Mesendoderm (in vitro differentiated cells): ENCODE measurements around the gene RFX4.

ENCODE experiments used
- DNase-seq: peaks from one replicate; pipeline ENCODE4 v3.0.0; 2013
- H2AK5ac ChIP-seq: 2 replicates; pipeline ENCODE4 v1.6.1; 2013; ENCODE audit warnings: low read length, inconsistent platforms
- H2BK120ac ChIP-seq: 2 replicates; pipeline ENCODE4 v1.6.1; 2013; ENCODE audit warnings: low read depth, mild to moderate bottlenecking, low read length, moderate library complexity, mixed read lengths
- H2BK15ac ChIP-seq: replicated peaks from 2 replicates; pipeline ENCODE4 v1.6.1; 2013; ENCODE audit warnings: low read depth, mild to moderate bottlenecking, moderate library complexity
- H2BK5ac ChIP-seq: 2 replicates; pipeline ENCODE4 v1.6.1; 2013; ENCODE audit warnings: low read length, inconsistent platforms
- H3K18ac ChIP-seq: 2 replicates; pipeline ENCODE4 v1.6.1; 2013; ENCODE audit warnings: mild to moderate bottlenecking, low read length, mixed read lengths
- H3K23ac ChIP-seq: one replicate; pipeline ENCODE4 v1.6.1; 2013; ENCODE audit warnings: low read length
- H3K27ac ChIP-seq: 2 replicates; pipeline ENCODE4 v1.5.1; 2013; ENCODE audit warnings: low read depth, mild to moderate bottlenecking, inconsistent platforms, low read length, moderate library complexity
- H3K27me3 ChIP-seq: 2 replicates; pipeline ENCODE4 v1.6.1; 2013; ENCODE audit warnings: low read length, control low read depth, mild to moderate bottlenecking, inconsistent platforms; ENCODE audit not compliant: insufficient read depth, poor library complexity
- H3K36me3 ChIP-seq: 2 replicates; pipeline ENCODE4 v1.6.1; 2013; ENCODE audit warnings: low read length, inconsistent platforms; ENCODE audit not compliant: control insufficient read depth, insufficient read depth
- H3K4ac ChIP-seq: one replicate; pipeline ENCODE4 v1.6.1; 2013; ENCODE audit warnings: low read depth, mild to moderate bottlenecking, low read length, moderate library complexity
- H3K4me1 ChIP-seq: 2 replicates; pipeline ENCODE4 v1.6.1; 2013; ENCODE audit warnings: low read depth, low read length, inconsistent platforms; ENCODE audit not compliant: control insufficient read depth
- H3K4me2 ChIP-seq: 2 replicates; pipeline ENCODE4 v1.6.1; 2013; ENCODE audit warnings: low read length
- H3K4me3 ChIP-seq: 2 replicates; pipeline ENCODE4 v1.5.1; 2013; ENCODE audit warnings: mild to moderate bottlenecking, low read length
- H3K56ac ChIP-seq: one replicate; pipeline ENCODE4 v1.6.1; 2013; ENCODE audit warnings: low read length
- H3K79me1 ChIP-seq: 2 replicates; pipeline ENCODE4 v1.6.1; 2013; ENCODE audit warnings: low read length, inconsistent platforms
- H3K79me2 ChIP-seq: 2 replicates; pipeline ENCODE4 v1.6.1; 2013; ENCODE audit warnings: mild to moderate bottlenecking, low read length; ENCODE audit not compliant: control insufficient read depth, insufficient read depth
- H3K9ac ChIP-seq: 2 replicates; pipeline ENCODE4 v1.6.1; 2013; ENCODE audit warnings: low read length, inconsistent platforms
- H4K5ac ChIP-seq: one replicate; pipeline ENCODE4 v1.6.1; 2013; ENCODE audit warnings: low read length
- H4K8ac ChIP-seq: one replicate; pipeline ENCODE4 v1.6.1; 2013; ENCODE audit warnings: low read depth, mild to moderate bottlenecking, control low read depth, low read length, moderate library complexity
- WGBS: extraction: QIAGEN DNeasy Blood & Tissue Kit; methylation state at CpG from one replicate; pipeline ENCODE4 v1.1.7; 2013; ENCODE audit warnings: low lambda C conversion rate, missing lambda C conversion rate; ENCODE audit not compliant: insufficient coverage; ENCODE audit errors: extremely low coverage; 5-methylcytosine and 5-hydroxymethylcytosine counted together

The RFX4 gene

DNA sequence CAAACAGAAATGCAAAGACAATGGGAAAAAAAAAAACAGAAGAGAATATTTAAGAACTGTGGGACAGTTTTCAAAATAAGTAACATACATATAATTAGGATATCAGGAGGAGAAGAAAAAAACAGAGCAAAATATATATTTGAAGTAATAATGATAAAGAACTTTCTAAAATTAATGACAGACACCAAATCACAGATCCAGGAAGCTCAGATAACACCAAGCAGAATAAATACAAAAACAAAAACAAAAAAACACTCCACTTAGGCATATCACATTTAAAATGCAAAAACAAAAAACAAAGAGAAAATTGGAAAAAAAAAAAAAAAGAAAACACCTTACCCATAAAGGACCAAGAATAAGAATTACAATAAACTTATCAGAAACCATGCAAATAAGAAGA, 9.6 kb upstream of the RFX4 start:
- Histone ChIP-seq H3K4me3 (no peak overlapping the region), H3K18ac (no peak overlapping the region), H3K4me2 (no peak overlapping the region), H3K9ac (no peak overlapping the region), H4K8ac (no peak overlapping the region), H3K36me3 (no peaks in the 10 kb centered on the region), H2AK5ac (no peak overlapping the region), H3K27ac (no peak overlapping the region), H3K4me1 (peaks cover 2% of the 10 kb centered on the region), H3K79me1 (no peaks in the 10 kb centered on the region), H2BK5ac (no peak overlapping the region), H3K56ac (no peak overlapping the region), H3K79me2 (no peaks in the 10 kb centered on the region), H3K4ac (no peak overlapping the region), H2BK15ac (no peak overlapping the region), H3K27me3 (peaks cover 12% of the 10 kb centered on the region), H4K5ac (no peak overlapping the region), H2BK120ac (no peak overlapping the region), H3K23ac (no peak overlapping the region)
- DNase-seq = no peak

DNA sequence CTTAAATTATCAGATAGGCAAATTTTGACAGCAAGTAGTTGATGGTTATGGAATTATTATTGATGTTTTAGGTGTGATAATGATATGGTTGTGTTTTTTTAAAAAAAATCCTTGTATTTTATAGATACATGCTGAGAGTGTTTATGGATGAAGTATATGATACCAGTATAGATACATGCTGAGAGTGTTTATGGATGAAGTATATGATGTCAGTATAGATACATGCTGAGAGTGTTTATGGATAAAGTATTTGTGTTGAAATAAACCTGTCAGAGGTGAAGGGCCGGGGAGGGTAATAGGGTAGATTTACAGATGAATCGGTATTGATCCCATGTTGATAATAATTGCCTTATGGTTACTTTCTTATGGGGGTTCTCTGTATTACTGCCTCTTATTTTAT, 6.0 kb upstream of the RFX4 start:
- no peaks in the 10 kb centered on the region for H3K79me2 ChIP-seq
- no peak overlapping the region for H2BK120ac ChIP-seq
- no peak overlapping the region for H2BK15ac ChIP-seq
- H3K18ac ChIP-seq = no peak overlapping the region
- WGBS = 100% methylated on average over 1 of the region's 2 CpGs
- DNase-seq = no peak
- H3K36me3 ChIP-seq = no peaks in the 10 kb centered on the region
- no peaks in the 10 kb centered on the region for H3K4me1 ChIP-seq
- H3K9ac ChIP-seq = no peak overlapping the region
- H2BK5ac ChIP-seq = no peak overlapping the region
- H3K4ac ChIP-seq = no peak overlapping the region
- H2AK5ac ChIP-seq = no peak overlapping the region
- no peaks in the 10 kb centered on the region for H3K79me1 ChIP-seq
- no peak overlapping the region for H3K4me3 ChIP-seq
- no peak overlapping the region for H3K56ac ChIP-seq
- no peak overlapping the region for H3K4me2 ChIP-seq
- H3K27me3 ChIP-seq = peaks cover 41% of the 10 kb centered on the region
- no peak overlapping the region for H3K27ac ChIP-seq
- H4K5ac ChIP-seq = no peak overlapping the region
- no peak overlapping the region for H4K8ac ChIP-seq
- H3K23ac ChIP-seq = no peak overlapping the region

- no peak overlapping the region for H3K56ac ChIP-seq
- H2BK120ac ChIP-seq = no peak overlapping the region
- H3K23ac ChIP-seq = no peak overlapping the region
- DNase-seq = peak; percentile 3
- no peaks in the 10 kb centered on the region for H3K79me1 ChIP-seq
- no peak overlapping the region for H3K18ac ChIP-seq
- peaks cover 65% of the 10 kb centered on the region for H3K27me3 ChIP-seq
- no peaks in the 10 kb centered on the region for H3K79me2 ChIP-seq
- H3K4me1 ChIP-seq = no peaks in the 10 kb centered on the region
- H4K8ac ChIP-seq = no peak overlapping the region
- H2AK5ac ChIP-seq = no peak overlapping the region
- no peak overlapping the region for H3K4ac ChIP-seq
- no peaks in the 10 kb centered on the region for H3K36me3 ChIP-seq
- H3K9ac ChIP-seq = no peak overlapping the region
- no peak overlapping the region for H3K27ac ChIP-seq
- no CpG with 5 or more reads among the region's 58 CpGs for WGBS
- no peak overlapping the region for H3K4me2 ChIP-seq
- H3K4me3 ChIP-seq = no peak overlapping the region
- H4K5ac ChIP-seq = no peak overlapping the region
- H2BK15ac ChIP-seq = no peak overlapping the region
- no peak overlapping the region for H2BK5ac ChIP-seq
Measured at GRCh38 chr12:106580671-106581508, 1.9 kb upstream of the RFX4 start.

DNA sequence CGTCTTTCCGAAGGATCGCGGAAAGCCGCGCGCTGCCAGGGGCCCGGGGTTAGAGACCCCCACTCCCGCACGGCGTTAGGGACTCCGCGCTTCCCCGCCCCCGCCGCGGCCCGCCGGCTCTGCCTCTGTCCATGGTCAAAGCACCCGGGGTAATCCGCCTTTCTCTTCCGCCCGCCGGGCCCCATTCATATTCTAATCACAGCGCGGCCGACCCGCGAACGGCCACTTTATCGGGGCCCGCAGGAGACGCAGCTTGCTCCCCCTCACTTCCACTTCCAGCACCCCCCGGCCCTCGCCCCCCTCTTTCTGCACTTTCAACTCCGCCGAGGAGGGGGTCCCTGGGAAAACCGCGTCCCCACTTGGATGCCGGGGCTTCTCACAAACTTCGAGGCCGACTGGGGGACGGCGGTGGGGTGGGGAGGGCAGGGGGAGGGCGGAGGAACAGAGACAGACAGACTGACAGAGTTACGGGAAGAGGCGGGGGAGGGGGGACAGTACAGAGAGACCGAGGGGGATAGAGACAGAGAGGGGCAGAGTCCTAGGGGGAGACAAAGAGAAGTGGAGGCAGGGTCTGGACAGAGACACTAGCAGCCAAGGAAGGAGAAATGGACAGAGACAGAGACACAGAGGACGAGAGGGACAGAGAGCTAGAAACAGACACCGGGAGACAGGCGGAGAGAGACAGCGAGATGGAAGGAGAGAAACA, 1.1 kb upstream of the RFX4 start:
- Histone ChIP-seq H2AK5ac (no peak overlapping the region), H3K27ac (no peak overlapping the region), H3K4me3 (no peak overlapping the region), H4K5ac (no peak overlapping the region), H3K9ac (no peak overlapping the region), H4K8ac (no peak overlapping the region), H3K56ac (peak overlapping the region; percentile 42), H2BK5ac (no peak overlapping the region), H3K18ac (no peak overlapping the region), H3K4ac (no peak overlapping the region), H3K36me3 (no peaks in the 10 kb centered on the region), H3K4me2 (peak overlapping the region; percentile 31), H3K23ac (no peak overlapping the region), H2BK120ac (no peak overlapping the region), H3K27me3 (peaks cover 65% of the 10 kb centered on the region), H3K79me1 (no peaks in the 10 kb centered on the region), H2BK15ac (no peak overlapping the region), H3K79me2 (no peaks in the 10 kb centered on the region), H3K4me1 (no peaks in the 10 kb centered on the region)
- peak; percentile 46 for DNase-seq
- WGBS = no CpG with 5 or more reads among the region's 52 CpGs

DNA sequence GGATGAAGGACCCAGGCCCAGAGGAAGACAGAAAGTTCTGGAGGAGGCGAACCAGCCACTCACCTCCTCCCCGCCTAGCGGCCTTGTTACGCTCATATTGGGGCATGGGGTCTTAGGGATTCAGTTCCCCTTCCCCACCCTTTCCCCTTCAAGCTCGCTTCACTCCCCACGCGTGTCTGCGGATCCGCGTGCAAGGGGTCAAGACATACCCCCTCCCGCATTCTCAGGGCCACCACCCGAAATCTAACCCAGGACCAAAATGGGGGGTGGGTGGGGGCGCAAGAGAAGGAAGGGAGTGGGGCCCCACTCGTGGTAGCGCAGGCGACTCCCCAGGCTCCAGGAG, 584 bp upstream of the RFX4 start:
- peak; percentile 38 for DNase-seq
- Histone ChIP-seq H3K79me2 (no peaks in the 10 kb centered on the region), H3K27ac (no peak overlapping the region), H2BK5ac (no peak overlapping the region), H3K56ac (peak overlapping the region; percentile 42), H2AK5ac (no peak overlapping the region), H4K5ac (no peak overlapping the region), H3K79me1 (no peaks in the 10 kb centered on the region), H3K36me3 (no peaks in the 10 kb centered on the region), H3K18ac (no peak overlapping the region), H3K4me2 (peak overlapping the region; percentile 31), H3K4ac (no peak overlapping the region), H3K27me3 (peaks cover 67% of the 10 kb centered on the region), H2BK15ac (no peak overlapping the region), H2BK120ac (no peak overlapping the region), H3K23ac (no peak overlapping the region), H4K8ac (no peak overlapping the region), H3K4me3 (no peak overlapping the region), H3K9ac (no peak overlapping the region), H3K4me1 (no peaks in the 10 kb centered on the region)
- no CpG with 5 or more reads among the region's 16 CpGs for WGBS
